Fibroblast of lung (primary cell): Measurements from ENCODE around the gene CTNNBIP1. TPM values are rescaled to one million over a fixed set of nuclear protein-coding genes. Genes with fewer than 3 reads are reported as not detected.

Experiments used
- DNase-seq, 2 donors: peaks; one replicate each; pipeline versions ENCODE4 v3.0.0 to v3.0.0-alpha.2; 2010; ENCODE audit warnings: low read depth in 2 of 2
- H2AFZ ChIP-seq: 2 replicates; pipeline ENCODE4 v1.5.1; 2012; ENCODE audit warnings: low read length, control low read depth, inconsistent platforms
- H3K27ac ChIP-seq: 2 replicates; pipeline ENCODE4 v1.5.1; 2011; ENCODE audit warnings: low read length, control low read depth; ENCODE audit not compliant: insufficient read depth
- H3K27me3 ChIP-seq: 2 replicates; pipeline ENCODE4 v1.5.1; 2011; ENCODE audit warnings: mild to moderate bottlenecking, low read length; ENCODE audit not compliant: control insufficient read depth, insufficient read depth
- H3K36me3 ChIP-seq: 2 replicates; pipeline ENCODE4 v1.5.1; 2011; ENCODE audit warnings: low read length; ENCODE audit not compliant: control insufficient read depth, insufficient read depth
- H3K4me1 ChIP-seq: 2 replicates; pipeline ENCODE4 v1.5.1; 2011; ENCODE audit warnings: low read length; ENCODE audit not compliant: control insufficient read depth, insufficient read depth; ENCODE audit errors: extremely low read depth
- H3K4me2 ChIP-seq: 2 replicates; pipeline ENCODE4 v1.5.1; 2011; ENCODE audit warnings: low read length, control low read depth; ENCODE audit not compliant: insufficient read depth; ENCODE audit errors: extremely low read depth
- H3K4me3 ChIP-seq, 4 experiments: fragments of 200-600 bp in 1 of 4; sonication (generic) in 1 of 4; replicated peaks in 1 of 4; 2 replicates each; pipeline ENCODE4 v1.5.1; 2011 to 2016; ENCODE audit warnings: low read length in 4 of 4, low read depth in 3 of 4, mild to moderate bottlenecking in 3 of 4, control low read depth in 2 of 4, inconsistent platforms in 1 of 4, mixed read lengths in 1 of 4; ENCODE audit not compliant: insufficient read depth in 1 of 4; ENCODE audit errors: control extremely low read depth in 1 of 4
- H3K79me2 ChIP-seq: 2 replicates; pipeline ENCODE4 v1.5.1; 2012; ENCODE audit warnings: mild to moderate bottlenecking, low read length, inconsistent platforms; ENCODE audit not compliant: control insufficient read depth, insufficient read depth
- H3K9ac ChIP-seq: 2 replicates; pipeline ENCODE4 v1.5.1; 2011; ENCODE audit warnings: mild to moderate bottlenecking, low read length, control low read depth; ENCODE audit not compliant: insufficient read depth
- H3K9me3 ChIP-seq: 2 replicates; pipeline ENCODE4 v1.5.1; 2012; ENCODE audit warnings: low read depth, low read length; ENCODE audit not compliant: control insufficient read depth, insufficient read depth
- H4K20me1 ChIP-seq: 2 replicates; pipeline ENCODE4 v1.5.1; 2011; ENCODE audit warnings: low read length; ENCODE audit not compliant: control insufficient read depth, insufficient read depth; ENCODE audit errors: extremely low read depth
- CTCF ChIP-seq, 2 donors: IDR thresholded peaks in 1 of 2; conservative IDR thresholded peaks in 1 of 2; 1 replicate in 1 of 2; 2 replicates in 1 of 2; pipeline ENCODE4 v1.5.1; 2011 to 2012; ENCODE audit warnings: low read length in 2 of 2, control low read depth in 1 of 2, inconsistent platforms in 1 of 2, low read depth in 1 of 2, mild to moderate bottlenecking in 1 of 2
- EZH2 ChIP-seq: IDR thresholded peaks from 2 replicates; pipeline ENCODE4 v1.5.1; 2012; ENCODE audit warnings: low read length, control low read depth, mild to moderate bottlenecking; ENCODE audit errors: missing control alignments
- polyA plus RNA-seq, 2 donors: library from polyadenylated mRNA; depleted of rRNA in 1 of 2; stranded (reverse) in 1 of 2; unstranded in 1 of 2; fragments of >200 nt; gene quantifications; 2 replicates each; pipeline ENCODE4 v1.2.1, GENCODE V29; 2011 to 2012; ENCODE audit warnings: missing spikeins in 1 of 2
- total RNA-seq: library from RNA; depleted of rRNA; stranded (reverse); fragments of >200 nt; gene quantifications from 2 replicates; pipeline ENCODE4 v1.2.1, GENCODE V29; 2014

CTNNBIP1 gene
- total and polyA plus RNA-seq, 2 donors (not counting 1 experiment from before 2014, with no cell fraction given) = 16.5 to 19.0 TPM

- Histone ChIP-seq H3K27me3 (no peaks in the 10 kb centered on the region), H3K9me3 (no peaks in the 10 kb centered on the region), H3K4me2 (no peak overlapping the region), H3K9ac (no peak overlapping the region), H2AFZ (no peak overlapping the region), H3K79me2 (no peaks in the 10 kb centered on the region), H3K36me3 (no peaks in the 10 kb centered on the region), H3K27ac (no peak overlapping the region), H3K4me3 (no peak overlapping the region), H3K4me1 (peaks cover 30% of the 10 kb centered on the region), H4K20me1 (no peaks in the 10 kb centered on the region)
- DNase-seq = no peak
- TF ChIP-seq CTCF (conservative IDR thresholded peaks at IDR 0.05 in 1 of 2, IDR thresholded peaks at IDR 0.05 in 1 of 2; ENCODE audit: low read depth in 1 of 2, low read length in 2 of 2) (no peak), EZH2 (no peak)
These were observed 21.2 kb downstream of the CTNNBIP1 start for GRCh38 chr1:9888886-9889285.

GRCh38 chr1:9887070-9887469 is 23.0 kb downstream of the CTNNBIP1 start:
- H3K4me2 ChIP-seq = no peak overlapping the region
- TF ChIP-seq CTCF (conservative IDR thresholded peaks at IDR 0.05 in 1 of 2, IDR thresholded peaks at IDR 0.05 in 1 of 2; ENCODE audit: low read depth in 1 of 2, low read length in 2 of 2) (no peak), EZH2 (no peak)
- no peaks in the 10 kb centered on the region for H3K36me3 ChIP-seq
- DNase-seq = no peak
- H2AFZ ChIP-seq = no peak overlapping the region
- H3K4me1 ChIP-seq = peaks cover 23% of the 10 kb centered on the region
- no peaks in the 10 kb centered on the region for H3K79me2 ChIP-seq
- no peak overlapping the region for H3K27ac ChIP-seq
- H3K4me3 ChIP-seq = no peak overlapping the region
- no peaks in the 10 kb centered on the region for H3K9me3 ChIP-seq
- no peaks in the 10 kb centered on the region for H4K20me1 ChIP-seq
- H3K9ac ChIP-seq = no peak overlapping the region
- no peaks in the 10 kb centered on the region for H3K27me3 ChIP-seq

- H3K27me3 ChIP-seq = no peaks in the 10 kb centered on the region
- H3K9ac ChIP-seq = no peak overlapping the region
- no peak overlapping the region for H3K4me2 ChIP-seq
- no peaks in the 10 kb centered on the region for H4K20me1 ChIP-seq
- no peaks in the 10 kb centered on the region for H3K9me3 ChIP-seq
- no peaks in the 10 kb centered on the region for H3K79me2 ChIP-seq
- DNase-seq = no peak
- no peaks in the 10 kb centered on the region for H3K36me3 ChIP-seq
- H3K4me1 ChIP-seq = peaks cover 24% of the 10 kb centered on the region
- no peak for TF ChIP-seq EZH2
- no peak for TF ChIP-seq CTCF (conservative IDR thresholded peaks at IDR 0.05 in 1 of 2, IDR thresholded peaks at IDR 0.05 in 1 of 2; ENCODE audit: low read depth in 1 of 2, low read length in 2 of 2)
- no peak overlapping the region for H2AFZ ChIP-seq
- no peak overlapping the region for H3K27ac ChIP-seq
- no peak overlapping the region for H3K4me3 ChIP-seq
These were observed 23.9 kb downstream of the CTNNBIP1 start for GRCh38 chr1:9886092-9886742.
